PC-9 (cell line): ENCODE results near the gene RIOX2.

ENCODE experiments used
- EZH2 ChIP-seq: fragments of 200-600 bp; sonication (generic); IDR thresholded peaks from 2 replicates; pipeline ENCODE4 v1.8.0; 2017; ENCODE audit warnings: antibody characterized with exemption, low read depth
- TF ChIP-seq, protein P1 (sequence below): fragments of 200-600 bp; sonication (generic); conservative IDR thresholded peaks from 2 replicates; pipeline ENCODE4 v1.6.1; 2017; ENCODE audit warnings: mixed run types, antibody characterized with exemption, mild to moderate bottlenecking, moderate library complexity

DNA sequence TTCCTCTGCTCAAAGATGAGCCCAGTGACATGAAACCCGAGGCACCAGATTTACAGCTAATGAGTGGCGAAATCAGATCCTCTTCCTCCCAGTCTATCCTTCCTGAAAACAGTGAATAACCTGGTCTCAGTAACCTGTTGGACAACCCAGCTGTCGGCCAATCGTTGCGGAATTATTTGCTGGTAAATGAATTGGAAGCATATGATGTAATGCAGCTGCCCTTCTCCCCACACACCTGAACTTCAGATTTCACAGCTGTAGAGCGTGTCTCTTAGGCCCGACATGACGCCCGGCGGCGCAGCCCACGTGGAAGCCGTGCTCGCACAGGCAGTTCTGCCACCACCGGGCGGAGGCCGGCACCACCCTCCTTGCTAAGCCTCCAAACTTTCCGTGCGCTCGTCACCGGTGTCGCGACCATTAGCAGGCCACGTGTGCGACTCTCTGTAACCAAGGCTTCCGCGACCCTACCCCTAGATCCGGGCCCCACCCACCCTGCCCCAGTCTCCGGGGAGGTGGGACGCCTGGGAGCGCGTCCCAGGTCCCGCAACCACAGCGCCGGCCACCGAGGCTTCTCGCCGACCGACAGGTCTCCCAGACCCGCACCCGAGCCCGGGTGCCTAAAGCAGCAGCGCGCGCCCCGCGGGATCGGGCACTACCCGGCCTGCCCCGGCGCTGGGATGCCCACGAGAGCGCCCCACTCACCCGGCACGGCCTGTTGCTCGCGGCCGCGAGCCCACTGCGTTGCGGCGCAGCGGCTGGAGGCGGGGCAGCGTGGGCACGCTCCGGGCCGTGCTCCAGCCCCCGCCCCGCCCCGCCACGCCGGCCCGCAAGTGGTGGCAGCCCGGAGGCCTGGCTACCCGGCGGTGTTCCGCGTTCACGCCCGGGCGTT is at the start of gene RIOX2:
- TF ChIP-seq, protein P1, sequence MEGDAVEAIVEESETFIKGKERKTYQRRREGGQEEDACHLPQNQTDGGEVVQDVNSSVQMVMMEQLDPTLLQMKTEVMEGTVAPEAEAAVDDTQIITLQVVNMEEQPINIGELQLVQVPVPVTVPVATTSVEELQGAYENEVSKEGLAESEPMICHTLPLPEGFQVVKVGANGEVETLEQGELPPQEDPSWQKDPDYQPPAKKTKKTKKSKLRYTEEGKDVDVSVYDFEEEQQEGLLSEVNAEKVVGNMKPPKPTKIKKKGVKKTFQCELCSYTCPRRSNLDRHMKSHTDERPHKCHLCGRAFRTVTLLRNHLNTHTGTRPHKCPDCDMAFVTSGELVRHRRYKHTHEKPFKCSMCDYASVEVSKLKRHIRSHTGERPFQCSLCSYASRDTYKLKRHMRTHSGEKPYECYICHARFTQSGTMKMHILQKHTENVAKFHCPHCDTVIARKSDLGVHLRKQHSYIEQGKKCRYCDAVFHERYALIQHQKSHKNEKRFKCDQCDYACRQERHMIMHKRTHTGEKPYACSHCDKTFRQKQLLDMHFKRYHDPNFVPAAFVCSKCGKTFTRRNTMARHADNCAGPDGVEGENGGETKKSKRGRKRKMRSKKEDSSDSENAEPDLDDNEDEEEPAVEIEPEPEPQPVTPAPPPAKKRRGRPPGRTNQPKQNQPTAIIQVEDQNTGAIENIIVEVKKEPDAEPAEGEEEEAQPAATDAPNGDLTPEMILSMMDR, result no peak
- no peak for TF ChIP-seq EZH2
